NCI-H526 treated with DMSO at 0.1 percent for 48 hours (cell line): ENCODE results near the gene ORC5.
A peak's percentile ranks its signal among the peaks of the same experiment; 100 is the strongest.
"Not testable (repeated sequence)": the region's sequence is repeated elsewhere in the genome, so short reads cannot be mapped to it uniquely, and the experiment has no call there.

Experiments used
- DNase-seq: peaks from one replicate; lab custom pipeline; 2025; lab: John Stamatoyannopoulos, UW

The ORC5 gene

DNA sequence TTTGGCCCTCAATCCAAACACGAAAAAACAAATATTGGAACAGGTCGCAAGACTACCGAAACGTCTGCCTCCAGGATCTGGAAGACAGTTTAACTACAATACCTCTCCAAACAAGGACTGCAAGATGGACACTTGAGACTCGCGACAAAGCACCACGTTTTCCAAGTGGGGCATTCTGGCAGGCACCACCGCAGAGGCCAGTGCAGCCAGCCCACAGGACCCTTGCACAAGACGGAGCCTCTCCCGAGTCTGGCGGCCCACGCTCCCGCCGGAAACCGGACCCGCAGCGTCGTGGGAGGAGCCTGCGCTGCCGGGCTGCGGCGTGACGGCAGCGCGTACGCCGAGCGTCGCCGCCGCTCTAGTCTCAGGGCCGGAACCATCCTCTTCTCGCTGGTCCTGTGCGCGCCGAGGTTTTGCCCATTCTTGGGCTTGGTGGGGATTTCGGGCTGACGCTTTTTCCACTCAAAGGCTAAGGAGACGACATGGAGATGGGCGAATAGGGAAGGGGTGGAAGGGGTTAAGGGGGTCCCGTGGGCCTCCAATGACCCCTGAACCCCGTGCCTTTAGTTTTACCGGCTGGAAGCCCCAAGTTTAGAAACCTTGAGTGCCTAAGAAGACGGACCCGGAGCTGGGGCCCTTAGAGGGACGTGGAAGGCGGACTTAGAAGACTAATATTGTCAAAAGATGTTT is at the start of gene ORC5:
Gene ORC5 (minus strand): TSS at position 283 of the 690 bp plus-strand sequence. CDS start 109 bp downstream, at position 174.
- peak; percentile 79 for DNase-seq

DNA sequence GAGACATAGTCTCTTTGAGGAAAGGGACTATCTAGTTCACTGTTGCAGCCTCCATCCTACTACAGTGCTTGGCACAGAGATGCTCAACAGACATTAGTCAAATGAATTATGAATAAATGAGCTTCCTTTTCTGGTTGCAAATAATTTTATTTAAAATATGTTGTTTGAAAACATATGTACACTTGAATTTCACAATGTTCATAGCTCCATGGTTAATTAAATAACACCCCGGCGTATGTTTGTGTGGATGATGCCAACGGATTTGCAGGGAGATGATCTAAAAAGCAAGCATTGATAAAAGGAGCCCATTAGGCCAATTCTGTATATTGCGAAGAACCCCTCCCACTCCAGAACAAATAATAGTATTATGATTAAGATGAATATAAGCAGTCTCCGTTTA is 47.8 kb upstream of the ORC5 start:
- DNase-seq = no peak

DNA sequence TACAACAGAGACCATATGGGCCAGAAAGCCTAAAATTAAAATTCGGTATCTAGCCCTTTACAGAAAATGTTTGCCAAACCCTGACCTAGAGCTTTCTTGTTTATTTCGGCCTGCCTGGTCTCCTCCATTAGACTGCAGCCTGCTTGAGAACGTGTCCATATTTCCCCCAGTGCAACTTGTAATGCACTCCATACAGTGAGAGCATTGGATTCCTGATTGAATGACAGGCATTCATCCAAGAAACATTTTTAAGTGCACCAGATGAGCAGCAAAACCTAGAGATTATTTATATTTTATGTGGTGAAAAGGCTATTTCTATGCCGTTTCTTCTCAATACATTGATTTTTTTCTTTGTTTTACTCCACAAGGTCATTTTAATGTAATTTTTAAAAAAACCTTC is 47.4 kb upstream of the ORC5 start:
- DNase-seq = no peak

DNA sequence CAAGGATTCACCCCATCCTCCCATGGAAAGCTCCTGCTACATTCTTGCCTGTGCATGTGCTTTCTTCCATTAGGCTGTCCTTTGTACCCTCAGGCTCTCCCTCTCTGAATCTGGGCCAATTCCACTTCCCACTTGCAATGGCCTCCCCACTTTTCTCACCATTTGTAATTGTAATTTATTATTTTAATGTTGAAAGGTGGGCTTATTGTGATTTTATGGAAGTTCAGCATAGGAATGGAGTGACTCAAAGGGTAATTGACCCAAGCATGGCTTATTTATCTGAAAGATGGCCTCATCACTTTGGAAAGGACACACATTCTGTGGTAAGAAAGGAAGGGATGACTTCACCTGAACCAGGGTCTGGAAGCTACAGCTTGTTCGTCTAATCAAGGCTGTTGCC is 46.9 kb upstream of the ORC5 start:
- no peak for DNase-seq

DNA sequence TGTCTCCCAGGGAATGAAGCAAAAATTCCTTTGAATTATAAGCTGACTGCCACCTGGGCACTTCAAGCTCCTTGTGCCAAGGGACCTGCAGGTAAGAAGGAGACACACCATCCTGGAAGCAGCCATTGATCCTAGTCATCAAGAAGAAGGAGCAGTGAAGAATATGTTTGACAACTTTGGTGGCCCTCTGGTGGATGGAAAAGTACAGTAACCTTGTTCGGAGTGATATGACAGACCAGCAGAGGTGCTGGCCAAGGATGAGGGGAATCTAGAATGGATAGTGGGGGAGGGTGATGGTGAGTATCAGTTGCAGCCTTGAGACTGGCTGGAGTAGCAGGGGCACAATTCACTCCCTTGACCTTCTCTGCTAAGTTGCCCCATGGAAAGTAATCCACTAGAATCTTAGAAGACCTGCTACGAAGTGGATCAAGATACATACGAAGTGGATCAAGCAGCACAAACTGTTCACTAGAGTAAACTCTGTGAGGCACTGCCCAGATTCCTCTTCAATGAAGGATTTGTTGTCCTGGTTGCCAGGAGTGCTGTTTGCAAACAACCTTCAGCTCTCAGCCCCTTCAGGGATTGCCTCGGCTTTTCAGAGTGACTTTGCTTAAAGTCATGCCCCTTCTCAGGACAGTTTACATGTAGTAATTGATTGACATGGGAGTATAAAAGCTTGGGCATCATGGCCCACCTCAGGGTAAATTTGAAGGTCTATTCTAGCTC is 44.8 kb upstream of the ORC5 start:
- no peak for DNase-seq

DNA sequence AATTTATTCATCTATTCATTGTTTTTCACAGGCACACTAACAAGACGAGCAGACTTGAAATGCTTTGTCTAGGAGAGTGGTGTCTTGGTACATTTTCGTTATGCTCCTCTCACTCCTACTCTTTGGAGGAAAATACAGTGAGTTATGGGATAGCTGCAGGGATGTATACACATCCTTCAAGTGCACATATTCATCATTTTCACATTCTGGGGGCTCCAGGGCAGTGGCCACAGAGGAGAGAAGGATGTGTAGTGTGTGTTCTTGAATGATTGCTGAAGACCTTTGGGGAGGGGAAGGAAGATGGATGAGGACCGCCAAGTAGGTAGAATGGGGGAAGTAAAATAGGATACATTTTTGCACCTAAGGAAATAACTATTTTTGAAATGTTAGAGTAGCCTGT is 34.8 kb upstream of the ORC5 start:
- no peak for DNase-seq

DNA sequence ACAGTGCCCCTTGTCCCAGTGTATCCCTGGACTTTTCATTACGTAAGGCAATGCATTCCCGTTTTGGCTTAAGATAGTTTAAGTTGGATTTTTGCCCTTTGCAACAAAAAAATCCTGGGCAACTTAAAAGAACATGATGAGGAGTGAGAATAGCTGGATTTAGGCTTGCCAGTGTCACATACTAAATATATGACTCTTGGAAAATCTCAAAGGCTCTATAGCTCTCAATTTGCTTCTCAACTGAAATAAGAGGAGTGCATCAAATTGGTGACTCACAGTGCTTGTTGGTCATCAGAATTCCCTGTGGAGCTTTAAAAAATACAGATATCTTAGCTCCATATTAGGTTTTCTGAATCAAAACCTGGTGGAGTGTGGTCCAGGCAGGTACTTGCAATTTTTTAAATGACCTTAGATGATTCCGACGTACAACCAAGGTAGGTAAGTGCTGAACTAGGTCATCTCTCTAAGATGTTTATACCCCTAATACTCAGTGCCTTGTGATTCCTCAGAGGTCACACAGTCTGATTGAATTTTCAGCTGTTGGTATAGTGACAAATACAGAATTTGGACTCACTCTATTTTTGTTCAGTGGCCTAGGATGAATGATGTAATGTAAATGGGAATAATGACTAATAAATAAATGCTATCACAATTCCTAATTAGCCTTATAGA is 33.9 kb upstream of the ORC5 start:
- no peak for DNase-seq

DNA sequence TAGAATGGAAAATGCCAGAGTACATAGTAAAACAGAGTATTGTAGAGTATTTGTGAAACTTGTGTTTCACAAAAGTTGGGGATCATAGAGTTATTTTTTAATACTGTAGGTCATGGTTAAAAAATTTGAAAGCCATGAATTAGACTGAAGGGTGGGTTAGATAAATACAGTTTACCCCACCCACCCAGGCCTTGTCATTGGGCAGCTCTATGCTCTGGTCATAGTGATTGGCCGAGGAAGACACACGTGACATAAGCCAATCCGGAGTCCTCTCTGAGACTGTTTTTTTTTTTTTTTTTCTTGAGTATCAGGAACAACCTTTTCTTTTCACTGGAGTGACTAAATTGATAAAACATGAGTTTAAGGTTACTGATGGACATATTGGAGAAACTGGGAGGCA is 33.3 kb upstream of the ORC5 start:
- no peak for DNase-seq

DNA sequence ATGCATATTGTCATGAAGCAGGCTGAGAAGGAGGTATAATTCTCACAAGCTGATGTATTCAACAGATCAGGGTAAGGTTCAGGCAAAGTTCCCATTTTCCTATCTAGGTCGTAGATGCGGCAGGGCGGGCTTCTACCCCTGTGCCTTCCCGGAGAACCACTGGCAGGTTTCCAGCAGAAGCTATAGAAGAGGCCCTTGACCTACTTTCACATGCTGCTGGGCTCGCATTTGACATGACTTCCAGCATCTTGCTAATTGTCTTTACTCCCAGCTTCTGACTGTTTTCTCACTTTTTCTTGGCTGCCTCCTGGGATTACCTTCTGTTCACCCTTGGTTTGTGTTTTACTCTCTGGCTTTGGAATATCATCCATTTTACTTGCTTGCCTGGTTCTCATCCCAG is 32.6 kb upstream of the ORC5 start:
- DNase-seq = no peak

DNA sequence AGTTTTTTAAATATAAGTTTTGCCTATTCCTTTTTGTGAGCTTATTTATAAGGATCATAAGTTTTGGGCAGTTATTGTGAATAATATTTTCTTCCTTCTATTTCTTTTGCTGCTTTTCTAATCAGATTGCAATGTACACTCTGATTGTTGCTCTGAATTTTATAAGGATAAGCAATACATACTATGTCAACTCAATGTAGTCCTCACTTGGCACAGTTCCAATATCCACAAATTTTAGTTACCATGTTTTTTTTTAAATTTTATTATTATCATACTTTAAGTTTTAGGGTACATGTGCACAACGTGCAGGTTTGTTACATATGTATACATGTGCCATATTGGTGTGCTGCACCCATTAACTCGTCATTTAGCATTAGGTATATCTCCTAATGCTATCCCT is 27.2 kb upstream of the ORC5 start:
- DNase-seq = not testable (repeated sequence)

DNA sequence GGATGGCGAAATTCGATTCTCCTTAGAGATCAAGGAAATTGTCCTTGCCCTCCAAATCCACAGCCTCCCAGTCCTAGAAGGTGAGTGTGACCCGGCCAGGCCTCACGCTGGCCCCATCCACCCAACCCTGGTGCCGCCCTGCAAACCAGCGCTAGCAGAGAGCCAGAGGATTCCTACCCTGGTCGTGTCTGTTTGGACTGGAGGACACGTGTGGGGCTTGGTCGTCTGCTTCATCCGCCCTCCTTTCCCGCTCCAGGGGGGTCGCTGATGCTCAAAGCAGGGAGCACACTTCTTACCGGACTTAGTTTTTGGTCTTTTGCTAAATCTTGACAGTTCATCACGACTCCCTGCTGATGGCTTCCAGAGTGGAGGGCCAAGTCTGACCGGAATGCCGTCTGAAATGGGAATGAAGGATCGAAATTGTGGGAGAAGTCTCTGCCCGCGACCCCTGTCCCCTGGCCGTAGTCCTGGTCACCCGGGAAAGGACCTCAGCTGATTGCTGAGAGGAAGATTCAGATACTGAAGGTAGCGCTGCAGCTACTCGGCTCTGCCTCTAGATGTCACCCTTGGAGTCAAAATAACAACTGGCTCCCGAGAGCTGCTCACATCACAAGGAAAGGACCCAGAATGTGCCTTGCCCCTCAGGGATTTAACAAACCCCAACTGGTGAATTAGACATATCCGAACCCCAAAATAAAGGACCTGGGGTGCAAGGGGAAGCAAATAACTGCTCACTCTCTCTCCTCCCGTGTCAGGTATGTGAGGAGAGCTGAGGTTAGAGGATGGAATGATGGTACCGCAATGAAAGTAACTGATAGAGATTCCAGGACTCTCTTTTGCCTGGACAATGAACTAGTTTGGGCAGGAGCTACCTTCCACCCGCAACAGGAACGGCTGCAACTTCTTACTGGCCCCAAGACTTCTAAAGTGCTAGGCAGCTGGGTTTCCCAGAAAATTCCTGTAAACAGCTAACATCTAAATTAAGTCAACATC is 23.5 kb upstream of the ORC5 start:
- peak; percentile 33 for DNase-seq

DNA sequence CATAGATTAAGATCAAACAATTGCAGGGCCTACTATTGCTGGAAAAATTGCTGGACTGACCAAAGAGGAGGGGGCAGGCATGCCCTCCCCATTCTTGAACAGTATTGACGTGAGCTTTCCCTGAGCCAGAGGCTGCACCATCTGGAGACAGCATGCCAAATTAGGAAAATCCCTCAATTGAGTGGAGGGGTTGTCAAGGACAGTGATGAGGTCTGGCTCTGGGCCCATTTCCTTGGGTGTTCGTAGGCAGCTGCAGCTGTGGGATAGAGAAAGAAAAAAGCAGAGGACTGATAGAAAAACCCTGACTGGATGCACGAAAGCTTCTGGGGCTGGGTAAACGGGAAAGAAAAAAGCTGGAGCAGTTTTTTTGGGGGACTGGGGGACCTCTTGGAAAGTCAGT is 22.8 kb upstream of the ORC5 start:
- DNase-seq = no peak

DNA sequence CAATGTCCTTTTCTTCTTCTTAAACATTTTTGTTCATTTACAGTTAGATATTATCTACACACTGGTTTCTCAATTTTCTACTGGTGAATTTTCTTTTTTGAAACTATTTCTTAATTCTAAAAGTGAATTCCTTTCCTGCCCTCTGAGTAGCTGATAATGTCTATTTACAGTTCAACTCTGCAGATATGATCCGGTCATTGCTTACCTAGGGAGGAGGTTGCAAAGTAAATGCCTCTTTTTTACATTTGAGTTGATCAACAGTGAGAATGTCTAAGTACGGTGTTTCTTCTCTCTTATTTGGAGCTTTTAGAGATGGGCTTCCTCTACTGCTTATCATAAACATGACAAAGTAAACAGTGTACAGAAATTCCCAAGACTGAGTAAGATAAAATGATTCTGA is 20.6 kb upstream of the ORC5 start:
- no peak for DNase-seq

DNA sequence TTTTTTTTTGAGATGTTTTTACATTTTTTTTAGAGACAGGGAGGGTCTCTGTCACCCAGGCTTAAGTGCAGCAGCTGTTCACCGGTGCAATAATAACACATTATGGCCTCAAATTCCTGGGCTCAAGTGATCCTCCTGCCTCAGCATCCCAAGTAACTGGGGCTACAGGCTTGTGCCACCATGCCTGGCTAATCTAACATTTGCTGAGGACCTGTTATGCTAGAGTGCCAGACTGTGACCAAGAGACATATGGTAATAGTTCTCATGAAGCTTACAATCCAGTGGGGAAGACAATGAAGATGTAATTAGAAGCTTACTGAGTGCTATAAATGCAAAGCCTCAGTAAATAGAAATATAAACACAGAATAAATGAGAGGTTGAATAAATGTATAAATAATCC is 17.6 kb upstream of the ORC5 start:
- no peak for DNase-seq

DNA sequence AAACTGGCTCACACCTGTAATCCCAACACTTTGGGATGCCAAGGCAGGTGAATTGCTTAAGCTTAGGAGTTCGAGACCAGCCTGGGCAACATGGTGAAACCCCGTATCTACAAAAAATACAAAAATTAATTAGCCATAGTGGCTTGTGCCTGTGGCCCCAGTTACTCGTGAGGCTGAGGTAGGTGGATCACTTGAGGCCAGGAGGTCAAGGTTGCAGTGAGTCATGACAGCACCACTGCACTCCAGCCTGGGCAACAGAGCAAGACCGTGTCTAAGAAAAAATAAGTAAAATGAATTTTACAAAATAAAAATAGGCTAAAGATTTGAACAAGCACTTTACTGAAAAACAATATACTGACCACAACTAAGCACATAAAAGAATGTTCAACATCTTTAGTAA is 9.8 kb upstream of the ORC5 start:
- no peak for DNase-seq

DNA sequence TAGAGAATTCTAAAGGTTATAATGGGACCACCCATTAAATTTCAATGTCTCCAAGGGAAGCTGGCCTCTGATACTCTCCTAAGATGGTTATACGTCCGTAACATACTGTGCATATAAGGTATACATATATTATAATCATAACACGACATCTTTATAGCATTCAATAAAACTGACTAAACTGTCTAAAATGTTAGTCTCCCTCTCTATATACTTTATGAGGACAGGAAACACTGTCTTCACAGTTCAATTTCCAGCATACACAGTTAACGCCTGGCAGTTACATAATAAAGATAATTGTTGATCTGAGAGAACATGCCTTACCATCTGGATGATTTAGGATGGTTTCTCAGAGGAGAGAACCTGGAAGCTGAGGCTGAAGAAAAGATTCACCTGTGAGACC is 1.2 kb upstream of the ORC5 start:
- DNase-seq = no peak

DNA sequence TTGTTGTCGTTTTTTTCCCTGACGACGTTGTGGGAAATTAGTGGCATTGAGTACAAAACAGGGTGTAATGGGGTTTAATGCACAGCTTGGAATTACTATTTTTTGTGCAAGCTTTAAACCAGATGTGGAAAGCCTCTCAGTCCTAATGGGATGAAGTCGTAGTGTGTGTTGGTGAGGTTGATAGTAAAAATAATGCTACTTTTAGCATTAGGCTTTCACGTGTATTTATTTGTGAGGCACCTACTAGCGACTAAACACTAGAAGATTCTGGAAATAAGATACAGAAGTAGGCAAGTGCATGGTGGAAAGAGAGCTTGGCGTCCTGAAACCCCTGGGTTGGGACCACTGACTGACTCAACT is 588 bp upstream of the ORC5 start:
- no peak for DNase-seq

DNA sequence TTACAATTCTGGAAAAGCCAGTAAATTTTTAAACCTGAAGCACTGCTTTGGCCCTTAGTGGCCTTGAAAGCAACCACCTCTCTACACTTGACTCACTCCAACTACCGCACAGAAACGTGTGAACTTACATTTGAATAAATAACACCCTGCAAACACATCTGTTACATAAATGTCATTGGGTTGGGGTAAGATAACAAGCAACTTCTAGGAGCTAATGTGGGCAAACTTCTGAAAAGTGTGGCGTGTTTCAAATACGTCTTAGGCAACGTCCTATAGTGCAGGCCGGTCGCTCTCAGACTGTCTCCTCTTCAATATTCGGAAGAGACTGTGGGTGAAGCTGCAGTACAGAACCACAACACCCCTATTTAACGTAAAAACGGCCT is 474 bp downstream of the ORC5 start:
- no peak for DNase-seq

DNA sequence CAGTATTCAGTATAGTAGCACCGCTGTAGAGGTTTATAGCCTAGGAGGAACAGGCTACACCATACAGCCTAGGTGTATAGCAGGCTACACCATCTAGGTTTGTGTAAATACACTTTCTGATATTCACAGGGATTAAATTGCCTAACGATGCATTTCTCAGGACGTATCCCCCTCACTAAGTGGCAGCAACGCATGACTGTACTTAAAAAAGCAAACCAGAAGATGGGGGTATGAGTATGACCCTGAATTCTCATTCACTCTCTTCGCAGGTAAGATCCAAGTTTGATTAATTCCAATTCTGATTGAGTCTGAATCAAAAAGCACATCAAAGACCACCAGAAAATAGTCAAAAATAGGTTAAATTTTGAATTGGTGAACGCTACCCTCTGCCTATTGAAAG is 972 bp downstream of the ORC5 start:
- DNase-seq = no peak

DNA sequence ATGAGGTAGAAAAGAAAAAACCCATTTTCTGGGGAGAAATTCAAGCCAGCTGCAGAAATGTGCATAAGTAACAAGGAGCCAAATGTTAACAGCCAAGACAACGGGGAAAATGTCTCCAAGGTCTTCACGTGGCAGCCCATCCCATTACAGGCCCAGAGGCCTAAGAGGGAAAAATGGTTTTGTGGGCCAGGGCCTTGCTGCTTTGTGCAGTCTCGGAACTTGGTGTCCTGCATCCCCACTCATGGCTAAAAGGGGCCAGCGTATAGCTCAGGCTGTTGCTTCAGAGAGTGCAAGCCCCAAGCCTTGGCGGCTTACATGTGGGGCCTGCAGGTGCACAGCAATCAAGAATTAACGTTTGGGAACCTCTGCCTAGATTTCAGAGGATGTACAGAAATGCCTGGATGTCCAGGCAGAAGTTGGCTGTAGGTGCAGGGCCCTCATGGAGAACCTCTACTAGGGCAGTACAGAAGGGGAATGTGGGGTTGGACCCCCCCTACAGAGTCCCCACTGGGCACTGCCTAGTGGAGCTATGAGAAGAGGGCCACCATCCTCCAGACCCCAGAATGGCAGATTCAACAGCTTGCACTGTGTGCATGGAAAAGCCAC is 9.0 kb downstream of the ORC5 start:
- DNase-seq = no peak

DNA sequence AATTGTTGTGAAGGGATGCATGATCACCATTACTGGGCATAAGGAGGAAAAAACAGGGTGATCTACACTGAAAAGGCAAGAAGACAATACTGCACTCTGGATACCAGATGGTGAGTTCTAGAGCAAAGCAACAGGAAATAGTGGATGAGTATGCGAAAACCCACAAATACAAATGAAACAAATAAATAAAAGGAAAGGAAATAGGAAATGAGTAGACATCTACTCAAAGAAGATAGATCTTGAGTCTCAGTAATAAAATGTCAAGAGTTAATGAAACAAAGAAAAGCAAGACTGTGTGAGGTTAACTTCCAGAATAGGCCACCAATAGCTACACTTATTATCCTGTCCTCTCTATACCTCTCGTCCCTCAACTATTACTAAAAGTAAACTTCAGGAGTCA is 11.7 kb downstream of the ORC5 start:
- no peak for DNase-seq

DNA sequence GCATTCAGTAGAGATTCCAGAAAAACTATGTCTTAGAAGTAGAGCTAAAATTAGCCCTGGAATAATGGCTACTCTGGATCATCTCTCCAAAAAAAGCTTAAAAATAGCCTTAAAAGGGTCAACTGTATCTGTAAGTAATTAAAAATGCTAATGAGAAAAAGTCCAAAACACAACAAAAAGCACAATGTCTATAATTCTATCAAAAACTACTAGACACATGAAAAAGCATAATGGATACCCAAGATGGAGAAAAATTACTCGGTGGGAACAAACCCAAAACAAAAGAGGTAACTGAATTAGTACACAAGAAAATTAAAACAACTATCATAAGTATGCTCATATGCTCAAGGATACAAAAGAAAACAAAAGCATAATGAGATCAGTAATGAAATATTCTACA is 15.4 kb downstream of the ORC5 start:
- no peak for DNase-seq
